GM12801 (cell line): ENCODE data around the gene LRRC7.

Source experiments
- CTCF ChIP-seq: IDR thresholded peaks from one replicate; pipeline ENCODE4 v1.5.1; 2011; ENCODE audit warnings: control low read depth; ENCODE audit not compliant: insufficient read length; ENCODE audit errors: extremely low read depth

The LRRC7 gene

GRCh38 chr1:69710484-69711189, 142.9 kb downstream of the LRRC7 start:
- TF ChIP-seq CTCF: no peak

DNA sequence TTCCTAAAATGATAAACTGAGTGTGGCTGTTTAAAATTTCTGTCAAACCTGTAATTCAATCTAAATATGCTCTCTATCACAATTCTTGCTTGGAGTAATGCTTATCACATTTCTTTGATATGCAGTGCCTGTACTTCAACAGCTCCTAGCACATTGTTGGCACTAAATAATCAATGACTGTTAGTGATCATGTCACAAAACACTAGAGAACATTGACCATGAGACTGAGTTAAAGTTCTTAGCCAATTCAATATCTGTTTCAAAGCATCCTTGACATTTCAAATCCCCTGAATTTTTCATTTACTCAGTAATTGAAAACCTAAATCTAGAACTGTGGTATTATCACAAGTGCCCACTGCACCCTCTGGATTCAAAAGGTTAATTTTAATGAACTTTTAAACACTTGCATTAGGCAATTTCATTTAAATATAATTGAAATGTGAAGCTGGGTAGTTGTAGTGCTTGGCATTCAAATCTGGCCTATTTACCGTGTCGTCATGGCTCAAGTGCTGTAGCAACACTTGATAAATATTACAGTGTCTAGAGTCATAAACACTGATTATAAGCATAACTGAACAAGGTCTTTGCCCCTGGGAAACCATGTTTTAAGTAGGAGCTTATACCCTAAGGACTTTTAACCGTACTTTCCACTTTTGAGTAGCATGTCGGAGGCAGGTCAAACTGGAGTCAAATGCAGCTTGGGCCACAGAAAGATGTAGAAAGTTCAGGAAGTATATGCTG, 143.6 kb downstream of the LRRC7 start:
- no peak for TF ChIP-seq CTCF

DNA sequence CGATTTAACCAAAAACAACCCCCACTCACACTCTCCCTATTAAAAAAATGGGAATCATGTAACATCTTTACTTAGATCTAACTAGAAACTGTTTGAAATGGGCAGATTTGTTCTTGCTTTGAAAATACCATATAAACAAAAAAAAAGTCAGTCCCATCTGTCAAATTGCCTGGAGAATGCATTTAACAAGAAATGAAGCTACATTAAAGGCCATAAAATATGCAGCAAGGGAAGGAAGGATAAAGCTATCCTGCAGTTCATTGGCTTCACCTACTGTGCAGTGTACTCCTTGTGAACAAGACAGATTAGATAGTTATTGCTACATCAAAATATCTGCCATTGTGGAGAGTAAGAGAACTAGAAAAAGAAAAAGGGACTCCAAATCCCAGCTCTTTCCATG, 160.5 kb downstream of the LRRC7 start:
- TF ChIP-seq CTCF: no peak

DNA sequence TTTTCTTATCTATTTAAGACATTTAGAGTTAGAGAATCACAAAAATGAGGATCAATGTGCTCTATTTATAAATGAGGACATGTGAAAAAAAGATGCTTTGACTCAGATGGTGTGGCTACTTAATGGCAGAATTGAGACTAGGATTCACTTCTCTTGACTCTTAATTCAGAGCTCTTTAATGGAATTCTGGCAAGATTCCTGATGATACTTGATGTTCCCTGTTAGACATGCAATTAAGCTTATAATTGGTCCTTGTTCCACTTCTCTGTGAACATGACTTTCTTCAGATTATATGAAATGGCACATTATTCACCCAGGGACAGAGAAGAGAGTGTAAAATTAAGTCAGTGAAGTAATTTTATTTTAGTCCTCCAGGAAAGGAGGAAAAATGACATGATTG, 165.3 kb downstream of the LRRC7 start:
- TF ChIP-seq CTCF: no peak

- TF ChIP-seq CTCF: no peak
Measured at GRCh38 chr1:69737527-69738185, 169.9 kb downstream of the LRRC7 start.

DNA sequence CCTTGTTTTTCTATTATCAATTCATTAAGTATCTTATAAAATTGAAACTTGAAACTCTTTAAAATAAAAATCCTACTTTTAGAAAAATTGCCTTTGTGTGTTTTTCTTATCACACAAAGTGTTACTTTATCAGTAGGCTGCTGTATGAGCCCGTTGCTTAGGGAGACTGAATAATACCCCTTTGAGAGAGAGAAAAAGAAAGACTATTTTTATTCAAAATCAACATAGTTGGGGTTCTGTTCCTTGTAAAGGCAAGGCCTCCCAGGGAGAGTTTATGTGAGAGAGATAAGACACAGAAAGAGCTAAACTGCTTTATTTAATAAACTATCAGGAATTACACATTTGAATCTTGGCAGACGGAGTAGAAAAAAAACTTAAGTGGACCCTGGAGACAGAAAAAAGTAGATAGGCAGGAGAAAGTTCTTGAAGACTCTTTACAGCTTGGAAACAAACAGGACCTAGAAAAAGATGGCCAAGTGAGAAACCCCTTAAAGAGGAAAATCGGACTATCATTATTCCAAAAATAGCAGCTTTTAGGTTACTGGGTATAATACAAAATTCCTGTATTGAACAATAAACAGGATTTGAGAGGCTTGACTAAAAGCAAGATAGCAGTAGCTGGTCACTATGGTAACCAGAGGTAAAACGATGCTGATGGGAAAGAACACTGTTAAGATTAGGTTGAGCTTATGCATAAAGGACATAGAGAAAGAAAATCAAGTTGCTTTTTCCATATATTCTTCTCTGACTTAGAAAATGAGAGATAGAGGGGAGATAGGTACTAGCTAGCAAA, 170.9 kb downstream of the LRRC7 start:
- no peak for TF ChIP-seq CTCF

GRCh38 chr1:69739251-69739605, 171.5 kb downstream of the LRRC7 start:
- no peak for TF ChIP-seq CTCF
